ENCODE results near the gene SMAP2. TPM values are rescaled to one million over a fixed set of nuclear protein-coding genes. Genes with fewer than 3 reads are reported as not detected.

The SMAP2 gene
- total and polyA plus RNA-seq, 2 donors (not counting 3 experiments of a cell fraction or from before 2014, with no cell fraction given): 8.0 to 11.1 TPM

- intact Hi-C loops (cut with micrococcal nuclease) (no loop called here), dilution Hi-C loops (cut with MboI; ENCODE audit: extremely low pct_ligation_motif_present, low sequenced_read_pairs) (no loop called here)
- no peaks in the 10 kb centered on the region for H3K9me3 ChIP-seq (replicated peaks; ENCODE audit: control insufficient read depth, insufficient read depth, low read length)
- no peak overlapping the region for H3K27ac ChIP-seq (ENCODE audit: insufficient read depth, low read depth, low read length)
- no peaks in the 10 kb centered on the region for H4K20me1 ChIP-seq (replicated peaks; ENCODE audit: control insufficient read depth, extremely low read depth, insufficient read depth, low read length)
- no peak overlapping the region for H3K4me2 ChIP-seq (ENCODE audit: insufficient read depth, low read length)
- H3K9me1 ChIP-seq (replicated peaks; ENCODE audit: control insufficient read depth, extremely low read depth, insufficient read depth, low read length): no peaks in the 10 kb centered on the region
- no peaks in the 10 kb centered on the region for H3K36me3 ChIP-seq (ENCODE audit: control insufficient read depth in 2 of 2, extremely low read depth in 1 of 2, insufficient read depth in 2 of 2, low read length in 2 of 2)
- ChIA-PET POLR2A (no interaction called here), CTCF (interaction anchor here (0.6 to 1.7 kb wide), 4 partner anchors 8 to 288 kb away, joined by 3 to 4 read pairs (median 4); no protein-coding TSS in a partner anchor)
- no peak overlapping the region for H3K4me3 ChIP-seq (replicated peaks in 1 of 3; ENCODE audit: insufficient read depth in 1 of 3, low read depth in 1 of 3, low read length in 3 of 3)
- peaks cover 2% of the 10 kb centered on the region for H3K4me1 ChIP-seq (ENCODE audit: control insufficient read depth, extremely low read depth, insufficient read depth, low read length)
- no peaks in the 10 kb centered on the region for H3K79me2 ChIP-seq (ENCODE audit: control insufficient read depth, insufficient read depth, low read length)
- H3K27me3 ChIP-seq (ENCODE audit: control insufficient read depth in 2 of 2, insufficient read depth in 2 of 2, low read length in 2 of 2): no peaks in the 10 kb centered on the region
- DNase-seq (ENCODE audit: low read depth, low spot score) (no peak), FAIRE-seq (no peak)
- TF ChIP-seq POLR2A (IDR thresholded peaks at IDR 0.05; ENCODE audit: low read depth, low read length) (no peak), GATA2 (IDR thresholded peaks at IDR 0.05; ENCODE audit: insufficient read depth, insufficient read length, low read depth, low read length) (no peak), MYC (IDR thresholded peaks at IDR 0.05; ENCODE audit: low read depth, low read length) (no peak), EZH2 (IDR thresholded peaks at IDR 0.05; ENCODE audit: borderline replicate concordance, low read depth, low read length, severe bottlenecking) (no peak), JUN (IDR thresholded peaks at IDR 0.05; ENCODE audit: borderline replicate concordance, insufficient read depth, insufficient read length, low read depth) (no peak), CTCF (IDR thresholded peaks at IDR 0.05; ENCODE audit: extremely low read depth in 1 of 2, insufficient read depth in 1 of 2, low read depth in 1 of 2, low read length in 2 of 2) (no peak), MAX (IDR thresholded peaks at IDR 0.05; ENCODE audit: insufficient read depth, insufficient read length) (no peak)
- no peak overlapping the region for H3K9ac ChIP-seq (replicated peaks; ENCODE audit: extremely low read depth, insufficient read depth, low read length)
- no TSS peak for BruUV-seq (replicated peaks)
- no peak overlapping the region for H2AFZ ChIP-seq (ENCODE audit: low read depth, low read length)
Measured at GRCh38 chr1:40431385-40431784, 57.9 kb downstream of the SMAP2 start.
